HG03175 (cell line): ENCODE data around the gene DNASE1.
"Not testable (repeated sequence)": the region's sequence is repeated elsewhere in the genome, so short reads cannot be mapped to it uniquely, and the experiment has no call there.

Experiments used
- ATAC-seq: cut with Tn5 transposase; IDR thresholded peaks from one replicate; pipeline ENCODE4 v1.9.1; 2021; ENCODE audit warnings: mild to moderate bottlenecking, moderate library complexity; ENCODE audit not compliant: unreplicated experiment

Gene DNASE1

DNA sequence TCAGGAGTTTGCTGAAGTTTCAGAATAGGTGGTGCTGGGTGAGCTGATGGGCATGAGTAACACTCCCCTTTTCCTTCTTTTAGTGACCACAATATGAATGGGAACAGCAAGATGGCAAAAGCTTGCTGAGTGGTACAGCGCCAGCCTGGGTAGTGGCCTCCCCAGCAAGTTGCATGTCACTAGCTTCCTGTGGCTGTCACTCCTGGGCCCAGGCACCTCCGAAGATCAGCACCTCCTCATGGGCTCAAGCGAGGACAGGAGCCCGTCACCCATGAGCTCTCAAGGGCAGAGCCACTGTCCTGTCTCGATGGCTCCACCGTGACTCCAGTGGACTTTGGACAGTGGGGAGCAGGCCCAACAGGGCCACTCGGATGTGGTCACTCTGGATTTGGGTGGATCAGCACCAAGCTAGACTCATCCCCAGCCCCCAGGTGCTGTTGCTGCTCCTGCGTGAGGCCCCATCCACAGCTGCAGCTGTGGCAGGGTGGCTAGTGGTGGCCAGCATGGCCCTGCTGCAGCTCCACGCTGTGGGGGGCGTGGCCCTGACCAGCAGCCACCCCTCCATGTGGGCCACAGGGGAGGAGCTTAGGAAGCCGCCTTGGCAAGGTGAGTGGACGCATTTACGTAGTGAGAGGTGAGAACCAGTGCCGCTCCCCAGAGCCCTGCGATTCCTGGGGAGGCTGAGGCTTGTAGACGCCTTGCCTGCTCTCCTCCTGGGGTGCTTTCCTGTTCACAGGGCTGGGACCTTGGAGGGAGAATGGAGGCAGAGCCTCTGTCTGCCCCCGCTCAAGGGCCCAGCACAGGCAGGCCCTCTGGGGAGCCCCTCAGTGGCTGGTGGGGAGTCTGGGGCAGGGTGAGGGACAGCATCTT, 13.6 kb upstream of the DNASE1 start:
- no peak for ATAC-seq

DNA sequence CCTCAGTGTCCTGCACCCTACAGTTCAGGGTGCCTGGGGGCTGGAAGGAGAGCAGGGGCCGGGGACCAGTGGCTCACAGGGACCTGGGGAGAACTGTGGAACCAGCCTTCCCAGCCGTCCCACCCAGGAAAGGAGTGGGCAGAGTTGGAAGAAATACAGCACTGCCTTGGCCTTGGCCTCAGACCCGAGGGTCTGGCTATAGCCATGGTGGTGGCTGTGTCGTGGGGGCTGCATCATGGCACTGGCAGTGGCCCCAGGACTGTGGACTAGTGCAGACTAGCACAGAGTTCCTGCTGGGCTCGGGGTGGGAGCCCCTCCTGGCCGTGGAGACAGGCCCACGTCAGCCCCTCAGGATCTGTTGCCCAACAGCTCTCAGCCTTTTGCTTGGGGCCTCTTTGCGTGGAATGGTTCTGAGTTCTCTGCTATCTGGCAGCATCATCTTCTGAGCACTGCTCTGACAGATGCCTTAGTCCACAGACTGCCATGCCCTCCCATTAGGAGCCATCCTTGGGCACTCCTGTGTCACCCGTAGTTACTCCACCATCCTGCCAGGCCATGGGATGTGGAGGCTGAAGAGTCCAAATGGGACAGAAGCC, 12.6 kb upstream of the DNASE1 start:
- ATAC-seq: no peak

DNA sequence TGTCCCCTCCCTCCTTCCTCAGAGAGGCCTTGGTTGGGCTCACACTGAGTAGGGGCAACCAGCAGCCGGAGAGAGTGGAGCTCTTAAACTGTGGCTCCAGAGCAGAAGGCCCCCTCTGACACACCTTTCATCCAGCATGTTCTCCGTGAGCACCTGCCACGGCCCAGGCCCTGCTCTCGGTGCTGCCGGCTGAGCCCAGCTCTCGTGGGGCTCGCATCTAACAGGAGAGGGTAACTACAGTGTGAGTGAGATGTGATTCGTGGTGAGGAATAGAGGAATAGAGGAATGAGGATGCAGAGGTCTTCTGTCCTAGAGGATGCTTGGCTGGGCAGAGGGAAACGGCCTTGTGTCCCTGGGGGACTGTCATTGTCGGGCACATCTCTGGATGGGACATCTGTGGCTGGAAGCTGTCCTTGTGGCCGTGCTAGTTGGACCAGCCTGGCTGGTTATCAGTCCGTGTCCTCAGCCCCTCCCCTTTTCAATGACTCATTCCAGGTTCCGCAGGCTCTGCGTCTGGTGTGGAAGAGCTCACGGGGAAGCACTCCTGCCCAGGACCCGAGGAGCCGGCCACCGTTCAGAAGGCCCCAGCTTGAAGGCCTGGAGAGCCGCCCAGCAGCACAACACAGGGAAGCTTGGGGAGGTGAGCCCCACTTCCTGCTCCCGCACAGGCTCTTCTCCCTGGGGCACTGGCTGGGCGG, 11.9 kb upstream of the DNASE1 start:
- no peak for ATAC-seq

DNA sequence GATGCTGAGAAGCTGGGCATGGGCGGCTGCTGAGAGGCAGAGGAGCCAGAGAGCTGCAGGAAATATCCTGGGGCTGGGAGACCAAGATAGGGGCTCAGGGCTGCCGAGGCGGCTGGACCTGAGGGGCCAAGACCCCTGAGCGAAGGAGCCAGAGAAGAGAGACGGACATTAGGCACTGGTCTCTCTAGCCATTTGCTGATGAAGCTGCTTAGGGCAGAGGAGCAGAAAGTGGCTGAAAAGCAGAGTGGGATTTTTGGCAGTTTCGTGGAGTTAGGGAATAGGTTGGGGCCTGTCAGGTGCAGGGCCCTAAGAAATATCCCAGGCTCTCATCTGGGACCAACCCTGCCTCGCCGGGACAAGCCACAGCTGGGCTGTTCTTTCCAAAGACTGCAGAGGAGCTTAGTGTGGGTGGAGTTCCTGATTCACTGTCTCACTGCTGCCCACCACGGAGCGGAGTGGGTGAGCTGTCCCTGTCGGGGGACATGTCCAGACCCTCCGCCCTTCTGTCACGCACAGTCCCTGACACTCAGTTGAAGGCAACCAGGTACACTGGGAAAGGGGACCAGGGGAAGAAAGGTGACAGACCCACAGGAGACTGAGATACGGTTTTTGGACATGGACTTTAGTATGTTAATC, 11.3 kb upstream of the DNASE1 start:
- ATAC-seq: no peak

DNA sequence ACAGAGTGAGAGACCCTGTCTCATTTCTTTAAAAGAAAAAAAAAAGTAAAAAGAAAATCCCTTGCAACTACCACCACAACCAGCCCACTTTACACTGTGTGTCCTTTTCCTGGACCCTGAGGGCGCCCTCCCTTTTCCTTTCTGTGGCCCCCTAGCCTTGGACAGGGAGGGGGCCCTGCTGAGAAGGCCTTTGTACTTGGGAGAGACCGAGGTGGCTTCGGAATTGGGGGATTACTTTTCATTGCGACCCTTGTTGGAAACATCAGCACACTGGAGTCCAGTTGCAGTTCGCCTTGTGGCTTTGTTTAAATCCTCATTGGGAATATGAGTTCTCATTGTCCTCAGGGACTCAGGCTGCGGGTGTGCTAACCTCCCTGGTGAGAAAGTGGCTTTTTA, 9.4 kb upstream of the DNASE1 start:
- ATAC-seq: no peak

DNA sequence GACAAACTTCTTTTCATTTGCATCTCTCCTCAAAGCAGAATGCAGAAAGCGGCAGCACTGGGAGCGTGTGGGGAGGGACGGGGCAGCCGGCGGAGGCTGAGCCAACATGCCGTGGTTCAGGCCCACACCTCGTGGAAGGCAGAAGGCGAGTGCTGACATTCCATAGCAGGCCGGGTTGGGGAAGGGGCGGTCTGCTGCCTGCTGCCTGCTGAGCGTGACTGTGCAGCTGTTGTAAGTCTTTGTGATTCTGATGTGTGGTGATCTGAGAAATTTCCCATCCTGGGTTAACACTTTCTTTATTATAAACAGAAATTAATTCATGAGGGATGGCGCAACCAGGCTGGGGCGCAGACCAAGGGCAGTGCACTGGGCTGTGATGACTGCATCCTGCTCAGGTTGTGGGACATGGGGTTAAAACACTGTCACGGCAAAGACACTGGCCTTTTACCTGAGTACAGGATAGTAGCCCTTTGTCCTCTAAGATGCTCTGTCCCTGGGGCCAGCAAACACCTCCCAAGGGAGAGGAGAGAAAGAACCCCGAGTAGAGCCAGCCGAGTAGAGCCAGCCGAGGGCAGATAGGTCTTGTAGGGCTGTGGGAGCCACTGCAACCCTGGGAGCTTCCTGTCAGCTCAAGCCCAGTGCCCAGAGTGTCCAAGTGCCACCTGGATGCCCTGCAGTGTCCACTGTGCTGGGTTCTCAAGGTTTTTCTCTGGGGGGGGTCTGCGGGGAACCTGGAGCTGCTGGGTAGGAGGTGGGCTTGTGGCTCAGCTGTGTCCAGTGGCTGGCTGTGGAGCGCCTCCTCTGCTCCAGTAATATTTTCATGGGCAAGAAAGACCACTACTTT, 8.8 kb upstream of the DNASE1 start:
- no peak for ATAC-seq

DNA sequence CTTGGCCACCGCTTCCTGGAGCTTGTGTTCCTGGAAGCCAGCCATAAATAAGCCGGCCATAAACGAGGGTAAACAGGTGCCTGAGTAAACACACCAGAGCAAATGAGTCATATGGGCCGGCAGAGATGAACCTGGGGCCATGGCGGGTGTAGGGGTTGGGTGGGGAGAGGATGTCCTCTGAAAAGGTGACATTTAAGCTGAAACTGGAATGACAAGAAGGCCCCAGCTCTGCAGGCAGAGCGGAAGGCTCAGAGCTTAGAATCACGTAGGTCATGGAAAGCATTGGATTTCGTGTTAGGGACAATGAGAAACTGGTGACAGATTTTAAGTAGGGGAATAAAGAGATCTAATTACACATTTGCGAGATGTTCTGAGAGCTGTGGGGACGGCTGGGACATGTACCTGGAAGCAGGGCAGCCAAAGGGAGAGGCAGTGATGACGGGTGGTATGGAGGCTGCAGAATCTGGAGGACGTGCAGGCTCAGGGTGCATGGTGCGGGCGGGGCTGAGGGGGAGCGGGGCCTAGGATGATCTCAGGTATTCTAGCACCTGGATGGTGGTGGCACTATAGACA, 8.1 kb upstream of the DNASE1 start:
- ATAC-seq: no peak

DNA sequence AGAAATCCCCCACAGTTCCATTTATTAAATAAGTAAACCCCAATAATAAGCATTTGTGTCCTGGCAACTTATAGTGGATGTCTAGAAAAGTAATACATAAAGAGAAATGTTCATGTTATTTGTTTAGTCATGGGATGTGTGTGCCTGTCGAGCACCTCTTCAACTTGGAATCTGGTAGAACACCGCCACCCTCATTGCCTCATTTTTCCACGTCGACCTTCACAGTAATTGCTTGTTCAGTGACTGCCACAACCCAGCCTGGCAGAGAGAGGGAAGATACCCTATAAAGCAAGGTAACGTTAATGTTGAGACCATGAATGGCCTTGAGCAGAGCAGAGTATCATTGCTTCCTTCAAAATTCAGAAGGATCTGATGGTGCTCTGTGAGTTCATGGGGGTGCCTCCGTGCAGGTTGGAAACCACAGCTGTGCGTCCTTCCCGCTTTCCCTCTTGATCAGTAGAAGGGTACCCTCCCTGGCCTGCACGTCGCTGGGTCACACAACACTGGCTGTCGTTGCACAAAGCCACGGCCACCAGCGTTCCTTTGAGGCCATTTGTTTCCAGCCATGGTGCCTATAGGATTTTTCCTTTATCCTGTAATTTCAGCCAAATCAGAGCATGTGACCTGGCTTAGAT, 3.7 kb upstream of the DNASE1 start:
- ATAC-seq: no peak

DNA sequence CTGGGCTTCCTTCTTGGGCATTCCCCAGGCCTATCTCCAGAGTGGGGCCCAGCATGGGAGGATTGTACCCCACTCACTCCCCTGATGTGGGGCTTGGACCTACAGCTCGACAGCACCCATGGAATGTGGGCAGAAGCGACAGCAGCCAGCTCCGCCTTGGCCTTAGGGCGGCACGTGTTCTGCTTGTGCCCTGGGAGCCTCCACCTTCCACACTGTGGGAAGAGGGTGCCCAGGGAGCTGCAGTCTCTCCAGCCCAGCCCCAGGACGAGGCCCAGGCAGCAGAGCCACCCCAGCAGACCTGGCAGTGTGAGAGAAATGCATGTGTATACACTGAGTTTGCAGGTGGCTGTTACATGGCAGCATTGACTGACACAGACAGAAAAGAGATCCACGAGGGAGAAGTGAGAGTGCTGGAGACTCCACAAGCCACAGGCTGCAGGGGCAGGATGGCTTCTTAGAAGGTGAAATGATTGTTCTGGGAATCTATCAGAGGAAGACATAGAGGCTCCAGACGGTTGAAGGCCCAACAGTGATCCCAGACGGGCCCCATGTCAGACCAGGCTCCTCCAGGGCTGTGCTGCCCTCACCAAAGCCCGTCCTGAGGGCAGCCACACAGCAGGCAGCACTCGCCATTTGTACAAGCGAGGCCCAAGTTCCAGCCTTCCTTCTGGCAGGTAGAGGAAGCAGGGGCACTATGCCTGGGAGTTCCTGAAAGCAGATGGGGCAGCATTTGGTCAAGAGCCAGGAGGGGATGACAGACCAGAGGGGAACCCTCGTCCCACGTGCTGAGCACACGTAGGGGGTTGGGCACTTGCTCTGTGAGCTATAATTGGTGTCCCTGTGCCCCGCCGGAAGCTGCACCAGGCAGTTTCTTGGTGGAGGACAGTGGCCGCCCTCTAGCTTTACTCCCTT, 2.8 kb upstream of the DNASE1 start:
- no peak for ATAC-seq

DNA sequence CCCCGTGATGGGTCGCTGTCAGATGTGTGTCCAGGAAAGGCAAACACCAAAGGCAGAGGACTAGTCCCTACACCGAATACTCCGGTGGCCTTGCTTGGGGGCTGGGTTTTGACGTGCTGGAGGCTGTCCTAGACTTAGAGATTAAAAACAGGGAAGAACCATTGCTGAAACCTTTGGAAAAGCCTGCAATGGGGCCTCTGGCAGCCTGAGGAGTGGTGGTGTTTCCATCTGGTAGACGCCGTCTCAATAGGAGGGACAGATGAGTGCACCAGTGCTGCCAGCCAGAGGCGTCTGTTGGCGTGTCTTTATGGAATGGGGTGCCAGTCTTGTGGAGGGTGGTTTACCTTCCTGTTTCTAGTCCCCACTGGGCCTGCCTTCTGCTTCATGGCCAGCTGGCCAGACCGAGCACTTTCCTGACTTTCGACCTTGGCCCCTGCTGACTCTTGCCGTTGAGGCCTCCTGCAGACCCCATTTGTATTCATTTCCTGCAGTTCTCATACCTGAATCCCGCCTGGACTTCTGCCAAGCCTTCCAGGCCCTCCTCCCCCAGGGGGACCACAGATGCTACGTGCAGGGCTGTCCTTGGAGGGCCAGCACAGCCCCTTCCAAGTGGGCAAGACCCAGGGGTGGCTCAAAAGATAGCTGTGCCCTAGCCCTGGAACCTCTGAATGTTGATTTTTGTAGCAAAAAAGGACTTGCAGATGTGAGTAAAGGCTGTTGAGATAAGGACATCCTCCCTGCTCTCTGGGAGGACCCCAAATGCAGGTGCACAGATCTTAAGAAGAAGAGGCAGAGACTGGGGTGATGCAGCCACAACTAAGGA, 1.9 kb upstream of the DNASE1 start:
- no peak for ATAC-seq

DNA sequence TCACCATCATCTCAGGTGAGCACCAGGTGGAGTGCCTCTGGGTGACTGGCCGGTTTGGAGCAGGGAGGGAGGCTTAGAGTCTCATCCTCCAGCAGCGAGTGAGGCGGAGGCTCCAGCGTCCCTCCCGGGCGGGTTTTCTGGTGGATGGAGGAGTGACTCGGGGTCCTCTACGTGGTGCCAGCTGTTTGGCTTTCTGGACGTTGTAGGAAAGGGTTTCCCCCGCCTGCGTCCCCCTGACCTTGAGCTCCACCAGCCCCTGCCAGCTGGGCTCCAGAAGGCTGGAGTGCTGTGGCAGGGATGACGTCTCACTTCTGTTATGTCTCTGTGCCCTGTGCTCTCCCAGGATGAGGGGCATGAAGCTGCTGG, 522 bp downstream of the DNASE1 start:
- no peak for ATAC-seq

DNA sequence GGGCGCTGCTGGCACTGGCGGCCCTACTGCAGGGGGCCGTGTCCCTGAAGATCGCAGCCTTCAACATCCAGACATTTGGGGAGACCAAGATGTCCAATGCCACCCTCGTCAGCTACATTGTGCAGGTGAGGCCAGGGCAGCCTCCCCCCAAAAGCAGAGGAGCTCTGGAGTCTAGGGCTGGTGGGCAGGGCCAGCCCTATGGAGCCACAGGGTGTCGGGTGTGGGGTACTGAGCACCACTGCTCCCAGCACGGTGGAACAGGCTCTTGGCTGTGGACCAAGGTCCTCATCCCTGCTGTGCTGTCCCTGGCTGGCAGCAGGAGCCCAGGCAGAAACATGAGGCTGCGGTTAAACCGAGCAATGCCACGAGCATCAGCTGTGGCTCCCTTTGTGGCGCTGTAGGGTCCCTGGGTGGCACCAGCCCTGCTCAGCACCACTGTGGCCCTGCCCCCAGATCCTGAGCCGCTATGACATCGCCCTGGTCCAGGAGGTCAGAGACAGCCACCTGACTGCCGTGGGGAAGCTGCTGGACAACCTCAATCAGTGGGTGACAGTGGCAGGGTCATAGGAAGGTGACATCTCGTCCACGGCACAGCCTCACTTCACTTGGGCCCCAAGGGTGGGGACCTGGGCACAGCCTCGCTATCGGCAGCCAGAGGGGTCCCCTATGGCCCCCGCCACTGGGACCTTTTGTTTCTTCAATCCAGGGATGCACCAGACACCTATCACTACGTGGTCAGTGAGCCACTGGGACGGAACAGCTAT, 1.1 kb downstream of the DNASE1 start:
- no peak for ATAC-seq

DNA sequence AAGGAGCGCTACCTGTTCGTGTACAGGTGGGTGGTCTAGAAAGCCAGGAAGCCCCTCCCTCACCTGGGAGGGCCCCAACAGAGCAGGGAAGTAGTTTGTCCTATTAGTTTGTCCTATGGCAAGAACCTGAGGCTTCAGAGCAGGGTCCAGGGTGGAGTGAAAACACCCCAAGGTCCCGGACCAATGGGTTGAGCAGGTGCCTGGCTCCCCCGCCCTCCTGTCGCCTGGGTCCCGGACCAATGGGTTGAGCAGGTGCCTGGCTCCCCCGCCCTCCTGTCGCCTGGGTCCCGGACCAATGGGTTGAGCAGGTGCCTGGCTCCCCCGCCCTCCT, 1.6 kb downstream of the DNASE1 start:
- ATAC-seq: not testable (repeated sequence)

DNA sequence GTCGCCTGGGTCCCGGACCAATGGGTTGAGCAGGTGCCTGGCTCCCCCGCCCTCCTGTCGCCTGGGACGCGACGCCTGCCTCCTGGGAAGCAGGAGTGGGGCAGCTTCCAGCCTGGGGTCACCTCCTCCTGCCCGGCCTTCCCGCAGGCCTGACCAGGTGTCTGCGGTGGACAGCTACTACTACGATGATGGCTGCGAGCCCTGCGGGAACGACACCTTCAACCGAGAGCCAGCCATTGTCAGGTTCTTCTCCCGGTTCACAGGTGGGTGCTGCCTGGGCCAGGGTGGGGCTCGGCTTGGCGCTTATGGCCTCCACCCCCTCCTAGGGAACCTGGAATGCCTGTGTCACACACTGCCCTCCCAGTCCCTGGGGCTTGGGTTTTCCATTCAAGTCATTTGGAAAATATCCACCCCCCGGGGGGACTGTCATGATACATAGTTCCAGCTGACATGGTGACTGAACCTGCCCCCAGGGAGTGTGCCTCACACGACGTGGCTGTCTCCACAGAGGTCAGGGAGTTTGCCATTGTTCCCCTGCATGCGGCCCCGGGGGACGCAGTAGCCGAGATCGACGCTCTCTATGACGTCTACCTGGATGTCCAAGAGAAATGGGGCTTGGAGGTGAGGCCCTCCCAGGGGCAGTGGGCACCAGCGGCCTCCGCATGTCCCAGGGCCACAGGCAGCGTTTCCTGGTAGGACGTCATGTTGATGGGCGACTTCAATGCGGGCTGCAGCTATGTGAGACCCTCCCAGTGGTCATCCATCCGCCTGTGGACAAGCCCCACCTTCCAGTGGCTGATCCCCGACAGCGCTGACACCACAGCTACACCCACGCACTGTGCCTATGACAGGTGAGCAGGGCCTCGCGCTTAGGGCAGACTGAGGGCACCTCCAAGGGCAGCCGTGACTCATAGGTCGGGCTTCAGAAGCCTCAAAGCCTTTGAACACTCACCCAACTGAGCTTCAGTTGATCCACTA, 2.3 kb downstream of the DNASE1 start:
- no peak for ATAC-seq

DNA sequence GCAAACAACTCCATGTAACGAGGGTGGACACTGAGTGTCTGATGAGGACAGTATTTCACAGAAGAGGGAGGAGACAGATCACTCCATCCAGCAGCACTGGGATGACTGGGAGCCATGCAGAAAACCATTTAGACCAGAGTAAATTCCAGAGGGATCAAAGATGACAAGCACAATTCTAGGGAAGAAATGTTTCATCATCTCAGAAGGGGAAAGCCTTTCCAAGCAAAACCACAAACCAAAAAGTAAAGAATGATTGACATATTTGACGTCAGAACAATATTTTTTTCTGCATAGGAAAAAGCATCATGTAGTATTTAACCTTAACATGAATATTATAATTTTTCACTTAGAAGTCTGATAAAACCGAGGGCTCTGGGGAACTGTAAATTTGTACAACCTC, 4.8 kb downstream of the DNASE1 start:
- ATAC-seq: no peak

DNA sequence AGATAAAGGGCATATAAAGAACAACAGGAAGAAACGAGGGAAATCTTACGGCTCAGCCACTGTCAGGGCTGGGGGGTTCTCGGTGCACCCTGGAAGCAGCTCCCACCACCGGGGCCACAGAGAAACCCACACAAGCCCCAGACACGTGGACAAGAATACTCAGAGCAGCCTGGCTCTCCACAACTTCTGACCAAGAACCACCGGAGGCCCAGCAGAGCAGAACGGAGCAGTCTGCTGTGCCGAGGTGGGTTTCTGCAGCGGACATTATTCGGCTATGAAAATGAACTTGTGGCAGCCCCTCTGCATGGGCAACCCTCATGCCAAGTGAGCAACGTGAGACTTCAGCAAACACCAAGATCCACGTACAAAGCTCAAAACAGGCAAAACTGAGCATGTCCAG, 6.8 kb downstream of the DNASE1 start:
- no peak for ATAC-seq
